OCI-LY7 (cell line): Measurements from ENCODE around the gene COA8.

Source experiments
- EZH2phosphoT487 ChIP-seq: fragments of 200-600 bp; sonication (generic); IDR thresholded peaks from 2 replicates; pipeline ENCODE4 v1.6.1; 2018; ENCODE audit warnings: low read depth, borderline replicate concordance, mild to moderate bottlenecking, mixed run types, antibody characterized with exemption, low read length, moderate library complexity, mixed read lengths
- TF ChIP-seq, protein P1 (sequence below): fragments of 200-600 bp; sonication (generic); conservative IDR thresholded peaks from 2 replicates; pipeline ENCODE4 v1.5.1; 2014; ENCODE audit warnings: mild to moderate bottlenecking, antibody characterized with exemption, low read length, moderate library complexity, mixed read lengths

DNA sequence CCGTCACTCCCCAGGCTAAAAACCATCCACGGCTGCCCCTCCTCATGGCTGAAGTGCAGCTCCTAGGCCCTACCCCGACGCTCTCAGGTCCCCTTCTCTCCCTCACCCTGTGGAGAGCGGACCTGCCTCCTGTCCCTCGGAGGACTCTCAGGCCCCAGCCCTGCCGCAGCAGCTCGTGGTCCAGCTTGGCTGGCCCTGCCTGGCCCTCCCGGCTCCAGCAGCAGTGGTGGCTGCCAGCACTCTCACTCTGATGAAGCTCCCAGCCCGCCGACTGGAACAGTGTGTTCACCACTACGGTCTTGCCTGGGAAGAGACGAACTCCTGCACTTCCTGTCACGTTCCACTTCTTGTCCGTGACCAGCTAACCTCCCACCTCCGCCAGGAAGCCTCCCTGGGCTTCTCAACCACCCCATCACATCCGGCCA, 11.4 kb upstream of the COA8 start:
- TF ChIP-seq, protein P1, sequence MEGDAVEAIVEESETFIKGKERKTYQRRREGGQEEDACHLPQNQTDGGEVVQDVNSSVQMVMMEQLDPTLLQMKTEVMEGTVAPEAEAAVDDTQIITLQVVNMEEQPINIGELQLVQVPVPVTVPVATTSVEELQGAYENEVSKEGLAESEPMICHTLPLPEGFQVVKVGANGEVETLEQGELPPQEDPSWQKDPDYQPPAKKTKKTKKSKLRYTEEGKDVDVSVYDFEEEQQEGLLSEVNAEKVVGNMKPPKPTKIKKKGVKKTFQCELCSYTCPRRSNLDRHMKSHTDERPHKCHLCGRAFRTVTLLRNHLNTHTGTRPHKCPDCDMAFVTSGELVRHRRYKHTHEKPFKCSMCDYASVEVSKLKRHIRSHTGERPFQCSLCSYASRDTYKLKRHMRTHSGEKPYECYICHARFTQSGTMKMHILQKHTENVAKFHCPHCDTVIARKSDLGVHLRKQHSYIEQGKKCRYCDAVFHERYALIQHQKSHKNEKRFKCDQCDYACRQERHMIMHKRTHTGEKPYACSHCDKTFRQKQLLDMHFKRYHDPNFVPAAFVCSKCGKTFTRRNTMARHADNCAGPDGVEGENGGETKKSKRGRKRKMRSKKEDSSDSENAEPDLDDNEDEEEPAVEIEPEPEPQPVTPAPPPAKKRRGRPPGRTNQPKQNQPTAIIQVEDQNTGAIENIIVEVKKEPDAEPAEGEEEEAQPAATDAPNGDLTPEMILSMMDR = no peak
- no peak for TF ChIP-seq EZH2phosphoT487
